Measurements from ENCODE around the gene CSK.

The CSK gene

GRCh38 chr15:74817370-74817737 is 35.5 kb downstream of the CSK start:
- Histone ChIP-seq H3K4me2 (ENCODE audit: low read depth, low read length, poor library complexity, severe bottlenecking) (no peak overlapping the region), H3K36me3 (ENCODE audit: insufficient read depth, low read length) (no peaks in the 10 kb centered on the region), H3K4me1 (ENCODE audit: insufficient read depth, low read length, poor library complexity, severe bottlenecking) (no peaks in the 10 kb centered on the region), H3K27me3 (ENCODE audit: insufficient read depth, low read length, poor library complexity, severe bottlenecking) (no peaks in the 10 kb centered on the region), H3K9ac (ENCODE audit: low read depth, low read length, poor library complexity, severe bottlenecking) (no peak overlapping the region), H3K9me3 (ENCODE audit: insufficient read depth, low read depth, low read length) (no peaks in the 10 kb centered on the region), H3F3A (ENCODE audit: low read depth) (no peaks in the 10 kb centered on the region), H4K20me1 (ENCODE audit: insufficient read depth, low read length, poor library complexity, severe bottlenecking) (no peaks in the 10 kb centered on the region), H3K9me2 (replicated peaks; ENCODE audit: low read depth, low read length) (no peaks in the 10 kb centered on the region), H2AFZ (ENCODE audit: low read length) (no peak overlapping the region), H3K4me3 (ENCODE audit: low read length, poor library complexity, severe bottlenecking) (no peak overlapping the region), H3K79me2 (ENCODE audit: insufficient read depth, low read length) (no peaks in the 10 kb centered on the region)
- TF ChIP-seq CTCF (conservative IDR thresholded peaks at IDR 0.05; ENCODE audit: low read length) (no peak), EZH2phosphoT487 (IDR thresholded peaks at IDR 0.05; ENCODE audit: borderline replicate concordance) (no peak)

- no peak overlapping the region for H3K4me2 ChIP-seq (ENCODE audit: low read depth, low read length, poor library complexity, severe bottlenecking)
- no peaks in the 10 kb centered on the region for H3K79me2 ChIP-seq (ENCODE audit: insufficient read depth, low read length)
- H3K4me1 ChIP-seq (ENCODE audit: insufficient read depth, low read length, poor library complexity, severe bottlenecking) = no peaks in the 10 kb centered on the region
- no peaks in the 10 kb centered on the region for H3F3A ChIP-seq (ENCODE audit: low read depth)
- H3K27me3 ChIP-seq (ENCODE audit: insufficient read depth, low read length, poor library complexity, severe bottlenecking) = no peaks in the 10 kb centered on the region
- no peak overlapping the region for H3K4me3 ChIP-seq (ENCODE audit: low read length, poor library complexity, severe bottlenecking)
- no peak overlapping the region for H2AFZ ChIP-seq (ENCODE audit: low read length)
- H3K36me3 ChIP-seq (ENCODE audit: insufficient read depth, low read length) = no peaks in the 10 kb centered on the region
- no peaks in the 10 kb centered on the region for H3K9me3 ChIP-seq (ENCODE audit: insufficient read depth, low read depth, low read length)
- no peak overlapping the region for H3K9ac ChIP-seq (ENCODE audit: low read depth, low read length, poor library complexity, severe bottlenecking)
- TF ChIP-seq EZH2phosphoT487 (IDR thresholded peaks at IDR 0.05; ENCODE audit: borderline replicate concordance) (no peak), CTCF (conservative IDR thresholded peaks at IDR 0.05; ENCODE audit: low read length) (no peak)
- H4K20me1 ChIP-seq (ENCODE audit: insufficient read depth, low read length, poor library complexity, severe bottlenecking) = no peaks in the 10 kb centered on the region
- no peaks in the 10 kb centered on the region for H3K9me2 ChIP-seq (replicated peaks; ENCODE audit: low read depth, low read length)
Measured at GRCh38 chr15:74820056-74820455, 38.2 kb downstream of the CSK start.

- H3F3A ChIP-seq (ENCODE audit: low read depth) = no peaks in the 10 kb centered on the region
- no peaks in the 10 kb centered on the region for H3K27me3 ChIP-seq (ENCODE audit: insufficient read depth, low read length, poor library complexity, severe bottlenecking)
- H3K9ac ChIP-seq (ENCODE audit: low read depth, low read length, poor library complexity, severe bottlenecking) = no peak overlapping the region
- no peak overlapping the region for H3K4me3 ChIP-seq (ENCODE audit: low read length, poor library complexity, severe bottlenecking)
- no peaks in the 10 kb centered on the region for H4K20me1 ChIP-seq (ENCODE audit: insufficient read depth, low read length, poor library complexity, severe bottlenecking)
- H3K9me2 ChIP-seq (replicated peaks; ENCODE audit: low read depth, low read length) = no peaks in the 10 kb centered on the region
- H3K4me2 ChIP-seq (ENCODE audit: low read depth, low read length, poor library complexity, severe bottlenecking) = no peak overlapping the region
- H3K9me3 ChIP-seq (ENCODE audit: insufficient read depth, low read depth, low read length) = no peaks in the 10 kb centered on the region
- H2AFZ ChIP-seq (ENCODE audit: low read length) = no peak overlapping the region
- H3K4me1 ChIP-seq (ENCODE audit: insufficient read depth, low read length, poor library complexity, severe bottlenecking) = no peaks in the 10 kb centered on the region
- no peak for TF ChIP-seq CTCF (conservative IDR thresholded peaks at IDR 0.05; ENCODE audit: low read length)
- TF ChIP-seq EZH2phosphoT487 (IDR thresholded peaks at IDR 0.05; ENCODE audit: borderline replicate concordance) = no peak
- no peaks in the 10 kb centered on the region for H3K36me3 ChIP-seq (ENCODE audit: insufficient read depth, low read length)
- no peaks in the 10 kb centered on the region for H3K79me2 ChIP-seq (ENCODE audit: insufficient read depth, low read length)
Measured at GRCh38 chr15:74821091-74821789, 39.4 kb downstream of the CSK start.
